Sigmoid colon (tissue), 4 donors: ENCODE measurements around the gene FNDC3A.

ENCODE experiments used
- CTCF ChIP-seq, 4 experiments: fragments of 450-650 bp in 3 of 4; fragments of 200-600 bp in 1 of 4; IDR thresholded peaks; one replicate each; pipeline ENCODE4 v1.5.1; 2016 to 2019; ENCODE audit warnings: antibody characterized with exemption in 4 of 4, mild to moderate bottlenecking in 3 of 4, moderate library complexity in 2 of 4
- EP300 ChIP-seq, 4 donors: sonication (generic); formaldehyde crosslinking; IDR thresholded peaks; one replicate each; pipeline ENCODE4 v1.6.1; 2017; ENCODE audit warnings: antibody characterized with exemption in 4 of 4
- POLR2A ChIP-seq, 2 donors: fragments of 450-650 bp; IDR thresholded peaks; one replicate each; pipeline ENCODE4 v1.6.1; 2016; ENCODE audit warnings: antibody characterized with exemption in 2 of 2, mild to moderate bottlenecking in 2 of 2, moderate library complexity in 2 of 2

GRCh38 chr13:49206641-49207040 is 230.9 kb downstream of the FNDC3A start:
- TF ChIP-seq POLR2A (IDR thresholded peaks at IDR 0.05) (no peak), CTCF (IDR thresholded peaks at IDR 0.05) (no peak), EP300 (IDR thresholded peaks at IDR 0.05) (no peak)
